Right atrium auricular region (tissue), 2 donors: Measurements from ENCODE around the gene AMIGO2. TPM values are rescaled to one million over a fixed set of nuclear protein-coding genes. Genes with fewer than 3 reads are reported as not detected.

Source experiments
- DNase-seq: peaks from one replicate; pipeline ENCODE4 v3.0.0-alpha.2; 2019; ENCODE audit warnings: low spot score
- H3K27ac ChIP-seq, 2 donors: fragments of 200-600 bp; sonication (generic); 1 replicate in 1 of 2; 2 replicates in 1 of 2; pipeline ENCODE4 v1.5.1; 2016 to 2019
- H3K27me3 ChIP-seq, 2 donors: fragments of 200-600 bp; sonication (generic); one replicate each; pipeline versions ENCODE4 v1.5.1 to v1.6.0; 2017 to 2019
- H3K36me3 ChIP-seq: fragments of 200-600 bp; sonication (generic); one replicate; pipeline ENCODE4 v1.5.1; 2016
- H3K4me1 ChIP-seq, 2 donors: fragments of 200-600 bp; sonication (generic); one replicate each; pipeline versions ENCODE4 v1.5.1 to v1.6.0; 2017 to 2019
- H3K4me3 ChIP-seq, 2 donors: fragments of 200-600 bp; sonication (generic); 1 replicate in 1 of 2; 2 replicates in 1 of 2; pipeline ENCODE4 v1.5.1; 2017 to 2019; ENCODE audit warnings: mild to moderate bottlenecking in 1 of 2, moderate library complexity in 1 of 2
- H3K9me3 ChIP-seq, 2 donors: fragments of 200-600 bp; sonication (generic); one replicate each; pipeline ENCODE4 v1.5.1; 2019
- CTCF ChIP-seq, 2 donors: fragments of 200-600 bp; sonication (generic); IDR thresholded peaks; one replicate each; pipeline ENCODE4 v1.5.1; 2019; ENCODE audit warnings: antibody characterized with exemption in 2 of 2
- total RNA-seq, 2 donors: library from RNA; depleted of rRNA; stranded (reverse); fragments of >200 nt; gene quantifications; one replicate each; pipeline ENCODE4 v1.1.0, GENCODE V29; 2016

AMIGO2 gene
- total RNA-seq, result 1 to 10 TPM; 2.3 to 5.8 TPM

GRCh38 chr12:47079468-47079980, at the start of gene AMIGO2, which contains the start of gene PCED1B:
Gene AMIGO2 (minus strand): TSS chr12:47079959. CDS start chr12:47079002, 957 bp downstream.
Gene PCED1B (plus strand): TSS chr12:47079621. CDS start chr12:47235064, 155,443 bp downstream.
- peak within 1 kb of the TSS; percentile 80 to 89 for H3K27ac ChIP-seq
- H3K4me3 ChIP-seq, result peak within 1 kb of the TSS; percentile 63 to 65
- no peaks in the 10 kb centered on the region for H3K9me3 ChIP-seq
- H3K36me3 ChIP-seq, result no peaks in the 10 kb centered on the region
- DNase-seq, result peak; percentile 82
- TF ChIP-seq CTCF (IDR thresholded peaks at IDR 0.05), result peak in 1 of 2 donors; percentile 49
- no peaks in the 10 kb centered on the region for H3K27me3 ChIP-seq
- H3K4me1 ChIP-seq, result peaks cover 0 to 8% of the 10 kb centered on the region in 2 donors

GRCh38 chr12:47126246-47126645, 46.5 kb upstream of the AMIGO2 start:
- H3K4me3 ChIP-seq, result no peak overlapping the region
- H3K27ac ChIP-seq, result no peak overlapping the region
- H3K9me3 ChIP-seq, result no peaks in the 10 kb centered on the region
- no peaks in the 10 kb centered on the region for H3K4me1 ChIP-seq
- TF ChIP-seq CTCF (IDR thresholded peaks at IDR 0.05), result no peak
- DNase-seq, result no peak
- H3K27me3 ChIP-seq, result no peaks in the 10 kb centered on the region
- H3K36me3 ChIP-seq, result no peaks in the 10 kb centered on the region

- Histone ChIP-seq H3K36me3 (no peaks in the 10 kb centered on the region), H3K9me3 (no peaks in the 10 kb centered on the region), H3K27ac (no peak overlapping the region), H3K4me3 (no peak overlapping the region), H3K4me1 (no peaks in the 10 kb centered on the region), H3K27me3 (no peaks in the 10 kb centered on the region)
- no peak for DNase-seq
- no peak for TF ChIP-seq CTCF (IDR thresholded peaks at IDR 0.05)
These were observed 44.7 kb upstream of the AMIGO2 start for GRCh38 chr12:47124451-47124850.

- H3K4me3 ChIP-seq, result no peak overlapping the region
- no peak for TF ChIP-seq CTCF (IDR thresholded peaks at IDR 0.05)
- no peak for DNase-seq
- H3K4me1 ChIP-seq, result no peaks in the 10 kb centered on the region
- no peaks in the 10 kb centered on the region for H3K36me3 ChIP-seq
- no peaks in the 10 kb centered on the region for H3K9me3 ChIP-seq
- H3K27ac ChIP-seq, result no peak overlapping the region
- no peaks in the 10 kb centered on the region for H3K27me3 ChIP-seq
These were observed 44.0 kb upstream of the AMIGO2 start for GRCh38 chr12:47123730-47124129.

GRCh38 chr12:47122602-47123001, 42.8 kb upstream of the AMIGO2 start:
- no peaks in the 10 kb centered on the region for H3K36me3 ChIP-seq
- no peak for DNase-seq
- no peak for TF ChIP-seq CTCF (IDR thresholded peaks at IDR 0.05)
- no peaks in the 10 kb centered on the region for H3K4me1 ChIP-seq
- no peaks in the 10 kb centered on the region for H3K9me3 ChIP-seq
- H3K27ac ChIP-seq, result no peak overlapping the region
- no peak overlapping the region for H3K4me3 ChIP-seq
- no peaks in the 10 kb centered on the region for H3K27me3 ChIP-seq

GRCh38 chr12:47121146-47121545, 41.4 kb upstream of the AMIGO2 start:
- no peak overlapping the region for H3K27ac ChIP-seq
- DNase-seq, result no peak
- no peaks in the 10 kb centered on the region for H3K9me3 ChIP-seq
- no peaks in the 10 kb centered on the region for H3K27me3 ChIP-seq
- no peak overlapping the region for H3K4me3 ChIP-seq
- TF ChIP-seq CTCF (IDR thresholded peaks at IDR 0.05), result no peak
- H3K4me1 ChIP-seq, result no peaks in the 10 kb centered on the region
- H3K36me3 ChIP-seq, result no peaks in the 10 kb centered on the region
